Fibroblast of skin of scalp (primary cell): ENCODE measurements around the gene CEP164.

Source experiments
- DNase-seq: peaks from one replicate; pipeline ENCODE4 v3.0.0-alpha.2; 2013

Gene CEP164

GRCh38 chr11:117423046-117423575 lies 95.5 kb downstream of the CEP164 start:
- DNase-seq: no peak

- DNase-seq: peak; percentile 46
These were observed 97.1 kb downstream of the CEP164 start for GRCh38 chr11:117424781-117425180.

GRCh38 chr11:117425679-117426296 lies 98.1 kb downstream of the CEP164 start:
- no peak for DNase-seq

- DNase-seq: peak; percentile 51
These were observed 98.6 kb downstream of the CEP164 start for GRCh38 chr11:117426297-117426685.

GRCh38 chr11:117426941-117427340 lies 99.3 kb downstream of the CEP164 start:
- DNase-seq: no peak

GRCh38 chr11:117427356-117427874 lies 99.8 kb downstream of the CEP164 start:
- no peak for DNase-seq

GRCh38 chr11:117428186-117428855 lies 100.7 kb downstream of the CEP164 start:
- no peak for DNase-seq

GRCh38 chr11:117428856-117429229 lies 101.2 kb downstream of the CEP164 start:
- no peak for DNase-seq

- no peak for DNase-seq
These were observed 102.8 kb downstream of the CEP164 start for GRCh38 chr11:117430293-117430955.

- DNase-seq: no peak
These were observed 103.8 kb downstream of the CEP164 start for GRCh38 chr11:117431436-117431835.

- no peak for DNase-seq
These were observed 106.1 kb downstream of the CEP164 start for GRCh38 chr11:117433717-117434116.

- no peak for DNase-seq
These were observed 106.8 kb downstream of the CEP164 start for GRCh38 chr11:117434481-117434880.

- DNase-seq: no peak
These were observed 107.7 kb downstream of the CEP164 start for GRCh38 chr11:117435326-117435725.

GRCh38 chr11:117437041-117437790 lies 109.6 kb downstream of the CEP164 start:
- DNase-seq: no peak

- no peak for DNase-seq
These were observed 110.1 kb downstream of the CEP164 start for GRCh38 chr11:117437791-117438130.

GRCh38 chr11:117438371-117439000 lies 110.8 kb downstream of the CEP164 start:
- no peak for DNase-seq

GRCh38 chr11:117439256-117439655 lies 111.6 kb downstream of the CEP164 start:
- DNase-seq: no peak

GRCh38 chr11:117440258-117440657 lies 112.6 kb downstream of the CEP164 start:
- no peak for DNase-seq

GRCh38 chr11:117441146-117441975 lies 113.7 kb downstream of the CEP164 start:
- DNase-seq: no peak

- no peak for DNase-seq
These were observed 114.6 kb downstream of the CEP164 start for GRCh38 chr11:117442049-117442868.

GRCh38 chr11:117442869-117443239 lies 115.2 kb downstream of the CEP164 start:
- no peak for DNase-seq
